Stimulated activated CD4-positive, alpha-beta T cell treated with anti-CD3 and anti-CD28 coated beads, Interleukin-15, amount 100 ng/mL, for 1 hour (primary cell): Measurements from ENCODE around the gene NREP.

ENCODE experiments used
- DNase-seq, 2 donors: peaks; one replicate each; pipeline ENCODE4 v3.0.0-alpha.2; 2020; ENCODE audit warnings: low read depth in 1 of 2, low spot score in 1 of 2

Gene NREP

DNA sequence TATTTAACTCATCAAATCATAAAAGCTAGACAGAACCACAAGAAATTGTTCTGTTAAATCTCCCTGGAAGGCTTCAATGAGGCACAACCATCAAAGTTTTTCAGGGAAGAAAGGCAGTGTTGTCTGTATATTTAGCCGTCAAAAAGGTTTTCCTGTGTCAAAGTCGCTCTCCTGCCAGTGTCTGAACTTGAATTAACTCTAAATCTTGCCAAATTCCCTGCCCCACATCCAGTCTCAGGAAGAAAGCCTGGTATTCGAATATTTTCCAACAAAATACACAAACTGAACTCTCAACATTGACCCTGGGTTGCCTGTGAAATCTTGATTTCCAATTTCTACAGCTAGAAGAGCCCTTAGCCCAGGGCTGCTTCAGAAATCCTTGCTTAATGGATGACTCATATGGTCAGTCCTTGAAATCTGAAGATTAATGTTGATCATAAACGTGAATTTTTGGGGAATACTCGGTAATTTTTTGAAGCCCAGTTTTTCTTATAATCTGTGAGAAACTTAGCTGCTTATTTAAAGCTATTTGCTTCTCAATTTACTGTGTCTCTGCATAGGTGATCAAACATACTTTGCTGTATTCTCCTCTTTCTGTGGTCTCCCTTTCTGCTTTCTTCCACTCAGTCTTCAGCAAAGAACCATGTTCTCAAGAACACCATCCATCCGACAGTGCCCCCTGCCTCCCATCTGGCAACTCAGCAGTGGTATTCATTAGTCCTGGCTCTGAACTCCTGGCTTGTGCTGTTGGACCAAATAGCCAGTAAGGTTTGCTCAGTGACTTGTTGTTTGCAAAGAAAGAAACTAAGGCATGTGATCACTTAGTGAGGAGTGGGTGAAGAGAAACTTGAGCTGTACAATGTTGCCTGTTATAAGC is 58.9 kb downstream of the NREP start:
- DNase-seq, result no peak

DNA sequence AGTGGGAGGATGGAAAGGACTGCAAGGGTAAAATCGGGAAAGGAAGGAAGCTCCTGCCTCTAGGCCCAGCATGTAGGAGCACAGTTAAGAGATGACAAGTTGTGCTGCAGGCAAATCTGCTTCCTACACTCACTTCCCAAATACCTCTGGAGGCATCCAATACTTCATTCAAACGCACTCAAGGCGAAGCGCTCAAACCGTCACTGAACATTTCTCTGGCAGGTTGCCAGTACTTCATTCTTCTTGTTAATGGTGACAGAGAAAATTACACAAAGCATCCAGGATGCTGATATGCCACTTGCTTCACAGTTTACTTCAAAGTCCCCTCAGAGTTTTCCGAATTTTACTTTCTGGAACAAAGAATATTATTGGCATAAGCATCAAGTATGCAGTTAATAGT is 59.8 kb downstream of the NREP start:
- no peak for DNase-seq

DNA sequence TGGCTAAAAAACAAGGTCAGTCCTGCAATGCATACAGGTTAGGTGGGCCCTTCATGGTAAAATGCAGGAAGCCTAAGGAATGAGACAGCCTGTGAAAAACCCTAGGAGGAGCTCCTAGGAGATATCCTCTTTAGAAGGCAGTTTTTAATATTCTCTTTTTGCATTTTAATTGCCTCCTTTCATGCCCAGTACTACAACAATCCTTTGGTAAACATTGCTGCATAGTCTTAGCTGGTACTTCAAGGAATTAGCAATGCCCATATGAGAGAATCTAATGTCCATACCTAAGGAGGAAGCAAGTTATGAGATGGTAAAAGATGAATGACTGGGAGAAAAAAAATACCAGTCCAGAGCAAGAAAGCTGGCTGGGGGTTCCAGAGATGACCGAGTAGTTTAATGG is 61.0 kb downstream of the NREP start:
- DNase-seq, result no peak

DNA sequence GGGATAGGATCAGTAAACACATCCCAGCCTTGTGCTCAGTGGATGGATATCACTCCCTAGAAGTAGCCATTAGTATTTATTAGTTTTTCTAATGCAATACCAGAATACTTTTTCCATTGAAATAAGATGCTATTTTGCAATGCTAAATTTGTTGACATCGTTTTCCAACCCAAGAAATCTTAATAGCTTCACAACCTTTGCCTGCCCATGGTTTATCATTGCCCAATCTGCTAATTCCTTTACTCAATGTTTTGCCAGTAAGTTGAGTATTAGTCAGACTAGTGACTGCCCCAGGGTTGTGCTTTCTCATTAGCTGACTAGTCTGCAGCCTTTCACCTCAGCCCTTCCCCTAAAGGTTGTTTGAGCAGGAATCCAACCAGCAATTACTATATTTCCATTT is 62.9 kb downstream of the NREP start:
- DNase-seq, result no peak

DNA sequence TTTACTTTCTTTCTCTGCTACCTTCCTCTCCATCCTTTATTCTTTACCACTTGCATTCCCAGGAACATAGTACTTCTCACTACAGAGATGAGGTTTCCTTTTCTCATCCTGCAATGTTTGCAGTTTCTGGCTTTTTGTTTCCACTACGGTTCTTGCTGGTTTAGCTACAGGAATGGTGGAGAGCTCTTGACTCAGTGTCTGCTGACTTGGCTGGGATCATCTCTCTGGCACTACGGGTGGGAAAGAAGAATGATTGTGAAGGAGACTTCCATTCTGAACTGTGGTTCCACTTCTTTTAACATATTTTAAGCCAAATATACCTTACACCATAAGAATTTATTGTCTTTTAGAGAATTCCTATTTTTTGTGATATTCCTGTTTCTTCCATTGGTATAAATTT is 65.1 kb downstream of the NREP start:
- no peak for DNase-seq

DNA sequence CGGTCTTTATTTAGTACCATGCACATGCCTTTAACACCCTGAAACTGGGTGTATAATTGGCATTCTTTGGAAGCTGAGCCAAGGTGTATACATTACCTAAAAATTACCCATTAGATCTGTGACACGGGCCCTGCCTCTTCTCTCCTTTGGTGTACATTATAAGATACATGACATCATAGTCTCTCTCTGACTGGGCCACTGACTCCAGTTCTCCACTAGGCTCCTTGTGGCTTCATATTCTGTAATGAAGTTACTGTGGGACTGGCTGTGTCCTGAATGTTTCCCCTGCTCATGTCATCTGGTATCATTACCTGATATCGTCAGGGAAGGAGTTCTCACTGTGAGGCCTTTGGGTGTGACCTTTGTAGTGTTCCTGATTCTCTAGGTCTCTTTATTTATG is 65.5 kb downstream of the NREP start:
- no peak for DNase-seq

DNA sequence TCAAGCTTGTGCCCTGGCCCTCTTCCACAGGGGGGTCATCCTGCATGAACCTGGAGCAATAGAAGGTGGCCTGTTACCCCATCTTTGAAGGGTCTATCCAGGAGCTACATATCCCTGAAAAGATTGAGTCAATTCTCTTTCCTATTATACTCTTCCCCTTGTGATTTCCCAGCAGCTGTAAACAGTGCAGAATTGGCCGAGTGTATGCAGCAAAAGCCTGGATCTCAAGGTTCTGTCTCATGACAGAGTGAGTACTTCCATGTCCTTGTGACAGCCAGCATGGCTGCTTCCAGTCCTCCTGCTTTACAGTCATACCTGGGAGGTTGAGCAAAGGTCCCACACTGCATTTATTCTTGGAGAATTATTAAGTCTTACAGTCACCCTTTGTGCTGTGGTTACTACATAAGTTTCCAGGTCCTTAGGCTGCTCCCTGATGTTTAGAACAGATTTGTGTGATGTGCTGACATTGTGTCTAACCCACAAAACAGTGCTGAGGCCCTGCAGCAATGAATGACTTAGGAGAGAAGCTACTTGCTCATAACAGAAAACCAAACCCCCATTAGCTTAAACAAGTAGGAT is 67.5 kb downstream of the NREP start:
- no peak for DNase-seq

DNA sequence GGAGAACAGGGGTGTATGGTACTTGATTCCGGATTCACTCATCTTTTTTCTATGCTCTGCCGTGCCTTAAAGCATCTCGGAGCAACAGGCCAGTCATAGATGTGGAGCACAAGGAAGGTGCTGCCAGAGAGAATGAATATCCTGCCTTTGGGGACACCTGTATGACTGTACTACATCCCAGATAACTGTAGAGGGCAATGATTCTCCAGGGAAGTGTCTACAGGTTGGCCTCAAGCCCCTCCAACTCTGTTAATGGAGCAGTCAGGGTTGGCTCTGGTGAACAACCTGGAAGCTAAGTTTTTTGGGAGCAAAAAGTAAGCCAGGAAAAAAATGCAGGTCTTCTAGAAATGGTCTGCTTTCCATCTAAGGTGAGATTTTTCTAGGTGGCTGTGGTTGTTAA is 71.0 kb downstream of the NREP start:
- no peak for DNase-seq

DNA sequence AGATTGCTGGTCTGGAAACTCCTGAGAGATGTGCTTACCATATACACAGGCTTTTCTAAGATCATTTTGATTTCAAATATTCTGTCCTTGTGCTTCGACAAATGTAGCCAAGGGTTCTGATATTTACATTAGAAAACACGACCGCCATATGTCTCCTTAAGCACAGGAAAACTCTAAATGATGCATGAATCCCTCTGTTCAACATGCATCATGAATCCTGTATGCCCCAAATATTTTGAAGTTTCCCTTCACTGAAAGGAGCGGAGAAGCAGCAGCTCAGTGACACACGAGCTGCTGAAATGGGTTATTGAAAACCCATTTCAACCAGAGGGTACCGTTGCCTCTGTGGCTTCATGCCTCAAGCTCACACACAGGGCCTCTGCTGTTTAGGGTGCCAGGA is 74.4 kb downstream of the NREP start:
- DNase-seq, result no peak

DNA sequence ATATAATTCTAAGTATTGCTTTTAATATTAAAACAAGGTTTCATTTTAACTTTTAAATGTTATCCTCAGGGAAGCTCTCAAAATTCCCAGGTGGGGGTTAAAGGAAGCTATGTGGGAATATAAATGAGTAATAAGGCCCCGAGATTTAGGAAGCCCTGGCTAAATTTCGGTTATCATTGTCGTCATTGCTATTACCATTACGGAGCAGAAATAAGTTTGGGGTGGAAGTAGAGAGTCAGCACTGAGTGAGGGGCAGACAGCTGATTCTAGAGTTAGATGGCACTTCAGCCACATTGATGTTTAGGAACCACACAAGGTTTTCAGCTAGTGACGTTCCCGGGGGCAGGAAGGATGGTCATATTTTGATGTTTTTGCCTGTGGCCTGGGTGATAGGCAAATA is 74.9 kb downstream of the NREP start:
- DNase-seq, result no peak

DNA sequence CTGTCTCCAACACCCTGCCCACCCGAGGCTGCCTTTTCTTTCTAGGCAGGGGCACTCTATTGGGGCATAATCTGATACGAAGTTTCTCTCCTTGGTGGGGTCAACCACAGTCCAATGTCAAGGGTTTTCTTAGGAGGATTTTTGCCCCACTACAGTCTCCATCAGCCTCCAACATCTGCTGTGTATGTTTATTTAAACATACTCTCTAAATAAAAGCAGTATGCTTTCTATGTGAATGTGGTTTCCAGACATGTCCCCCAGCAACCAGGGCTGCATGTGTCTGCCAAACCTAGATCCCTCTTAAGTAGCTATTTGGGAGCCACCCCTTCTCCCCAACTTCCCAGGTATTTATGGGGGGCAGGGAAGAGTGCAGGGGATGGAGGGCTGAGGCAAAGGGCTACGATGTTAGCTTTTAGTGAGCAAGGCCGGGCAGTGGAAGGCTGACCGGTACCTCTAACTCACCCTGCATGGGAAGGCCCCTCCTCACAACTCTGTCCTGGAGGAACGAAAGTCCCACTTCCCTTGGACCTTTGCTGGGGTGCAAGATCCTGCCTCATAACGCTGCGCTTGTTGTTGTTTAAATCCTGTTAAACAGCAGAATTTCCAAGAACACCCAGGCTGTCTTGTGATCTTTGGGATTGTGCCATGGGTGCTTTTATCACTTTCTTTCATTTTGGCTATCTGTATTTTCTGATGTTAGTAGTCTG is 75.4 kb downstream of the NREP start:
- no peak for DNase-seq

DNA sequence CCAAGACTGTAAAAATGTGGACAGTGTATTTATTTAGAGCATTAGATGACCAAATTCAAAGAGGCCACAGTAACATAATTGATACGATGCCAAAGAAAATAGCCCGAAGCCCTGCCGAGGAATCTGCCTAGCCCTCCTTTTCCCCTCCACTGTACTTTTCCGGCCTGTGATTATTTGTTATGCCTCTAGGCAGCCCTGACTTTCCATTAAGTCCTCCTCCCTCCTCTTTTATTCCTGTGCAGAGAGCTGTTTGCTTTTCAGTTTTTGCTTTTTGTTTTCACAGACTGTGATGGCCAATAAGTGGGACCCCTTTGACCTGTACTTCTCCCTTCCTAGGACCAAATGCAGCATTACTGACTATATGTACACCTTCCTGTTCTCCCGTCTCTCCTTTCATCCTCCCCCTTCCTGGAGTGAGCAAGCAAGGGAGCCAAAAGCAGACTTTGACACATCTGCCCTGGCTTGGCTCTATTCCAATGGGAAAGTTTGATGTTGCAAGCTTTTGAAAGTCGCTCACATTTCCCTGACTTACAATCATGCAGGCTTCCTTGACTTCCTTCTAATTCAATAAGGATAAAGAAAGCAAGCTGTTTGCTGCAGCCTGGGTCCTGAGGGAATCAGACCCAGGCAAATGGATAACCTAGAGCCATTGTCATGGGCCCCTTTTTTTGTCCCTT is 76.1 kb downstream of the NREP start:
- no peak for DNase-seq

DNA sequence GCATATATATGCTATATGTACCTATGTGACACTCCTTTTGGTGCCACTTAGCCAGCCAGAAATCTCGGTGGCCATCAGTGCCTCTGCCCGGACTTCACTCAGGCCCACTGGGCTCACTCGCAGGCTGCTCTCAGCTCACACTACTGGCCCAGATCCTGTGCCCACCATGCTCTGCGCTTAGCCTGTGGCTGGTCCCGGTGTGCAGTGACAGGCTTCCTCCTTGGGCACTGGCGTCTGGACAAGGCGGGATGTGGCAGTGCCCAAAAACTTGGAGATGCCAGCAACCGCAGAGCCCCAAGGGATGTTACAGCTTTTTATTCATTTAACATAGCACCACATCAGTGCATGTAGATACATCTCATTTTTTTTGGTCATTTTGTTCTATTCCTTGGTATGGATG is 77.4 kb downstream of the NREP start:
- DNase-seq, result no peak
